ENCODE measurements around the gene WDR33.

- TF ChIP-seq CTCF (IDR thresholded peaks at IDR 0.05) = peak in 1 of 4 donors; percentile 4
- no peak for TF ChIP-seq POLR2A (IDR thresholded peaks at IDR 0.05)
Observed at GRCh38 chr2:127743477-127744026, 67.4 kb downstream of the WDR33 start.

Data from right lobe of liver (tissue), 4 donors.